NCI-H526 (cell line): ENCODE data around the gene PACS2.

ENCODE experiments used
- DNase-seq, 2 experiments: peaks; one replicate each; lab custom pipeline; 2025; lab: John Stamatoyannopoulos, UW

The PACS2 gene

GRCh38 chr14:105440992-105441391 lies 126.4 kb downstream of the PACS2 start:
- DNase-seq: no peak

DNA sequence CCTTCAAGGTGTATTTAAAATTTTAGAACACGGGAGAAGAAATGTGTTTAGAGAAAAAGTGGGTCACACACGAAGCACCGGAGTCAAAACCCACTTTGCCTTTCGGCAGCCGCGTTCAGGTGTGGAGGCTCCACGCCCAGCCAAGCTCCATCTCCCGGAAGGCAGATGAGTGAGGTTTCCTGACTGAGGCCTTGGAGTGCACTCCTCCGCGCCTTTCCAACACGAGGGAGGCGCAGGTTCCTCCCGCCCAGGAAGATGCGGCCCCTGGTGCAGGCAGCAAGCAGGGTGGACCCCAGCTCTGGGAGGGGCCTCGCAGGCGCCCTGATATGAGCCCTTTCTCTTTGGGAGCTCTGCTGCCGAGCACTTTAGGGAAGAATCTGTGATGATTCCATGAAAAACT lies 127.6 kb downstream of the PACS2 start:
- DNase-seq: no peak

DNA sequence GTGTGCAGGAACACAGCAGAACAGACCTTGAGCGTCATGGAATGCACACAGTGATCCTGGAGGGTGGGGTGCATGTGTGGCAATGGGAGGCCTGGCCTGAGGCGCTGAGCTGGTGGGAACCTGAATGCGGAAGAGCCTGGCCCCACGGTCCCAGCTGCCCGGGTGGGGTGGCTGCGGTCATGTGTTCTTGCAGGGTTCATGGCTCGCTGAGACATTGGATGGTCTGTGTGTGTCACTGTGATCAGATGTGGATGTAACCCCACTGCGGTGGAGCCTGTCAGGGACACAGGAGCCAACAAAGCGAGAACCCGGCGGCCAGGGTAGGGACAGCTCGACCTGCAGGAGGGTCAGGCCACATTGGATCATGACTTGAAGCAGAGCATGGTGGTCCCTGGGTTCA lies 128.3 kb downstream of the PACS2 start:
- DNase-seq: no peak

- DNase-seq: no peak
Observed at GRCh38 chr14:105444859-105445258, 130.3 kb downstream of the PACS2 start.

DNA sequence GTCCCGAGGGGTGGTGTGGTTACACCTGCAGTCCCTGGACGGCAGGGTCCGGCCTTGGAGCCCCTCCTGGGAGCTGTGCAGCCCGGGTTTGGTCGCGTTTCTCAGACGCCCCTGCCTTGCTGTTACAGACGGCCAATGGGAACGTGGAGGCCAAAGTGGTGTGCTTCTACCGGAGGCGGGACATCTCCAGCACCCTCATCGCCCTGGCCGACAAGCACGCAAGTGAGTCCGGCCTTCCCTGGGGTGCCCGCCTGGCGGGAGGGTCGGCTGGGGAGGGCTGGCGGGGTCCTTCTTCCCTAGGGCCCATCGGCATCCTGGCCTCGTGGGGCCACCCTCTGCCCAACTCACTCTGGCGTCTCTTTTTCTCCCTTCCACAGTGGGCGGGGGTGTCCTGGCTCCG lies 130.7 kb downstream of the PACS2 start:
- DNase-seq: no peak

- DNase-seq: no peak
Observed at GRCh38 chr14:105445901-105446845, 131.6 kb downstream of the PACS2 start.

GRCh38 chr14:105446971-105447370 lies 132.4 kb downstream of the PACS2 start:
- DNase-seq: no peak
